HG02798 (cell line): ENCODE results near the gene ZBTB16.

ENCODE experiments used
- ATAC-seq: cut with Tn5 transposase; IDR thresholded peaks from one replicate; pipeline ENCODE4 v1.9.1; 2021; ENCODE audit warnings: mild to moderate bottlenecking; ENCODE audit not compliant: unreplicated experiment, poor library complexity

Gene ZBTB16

DNA sequence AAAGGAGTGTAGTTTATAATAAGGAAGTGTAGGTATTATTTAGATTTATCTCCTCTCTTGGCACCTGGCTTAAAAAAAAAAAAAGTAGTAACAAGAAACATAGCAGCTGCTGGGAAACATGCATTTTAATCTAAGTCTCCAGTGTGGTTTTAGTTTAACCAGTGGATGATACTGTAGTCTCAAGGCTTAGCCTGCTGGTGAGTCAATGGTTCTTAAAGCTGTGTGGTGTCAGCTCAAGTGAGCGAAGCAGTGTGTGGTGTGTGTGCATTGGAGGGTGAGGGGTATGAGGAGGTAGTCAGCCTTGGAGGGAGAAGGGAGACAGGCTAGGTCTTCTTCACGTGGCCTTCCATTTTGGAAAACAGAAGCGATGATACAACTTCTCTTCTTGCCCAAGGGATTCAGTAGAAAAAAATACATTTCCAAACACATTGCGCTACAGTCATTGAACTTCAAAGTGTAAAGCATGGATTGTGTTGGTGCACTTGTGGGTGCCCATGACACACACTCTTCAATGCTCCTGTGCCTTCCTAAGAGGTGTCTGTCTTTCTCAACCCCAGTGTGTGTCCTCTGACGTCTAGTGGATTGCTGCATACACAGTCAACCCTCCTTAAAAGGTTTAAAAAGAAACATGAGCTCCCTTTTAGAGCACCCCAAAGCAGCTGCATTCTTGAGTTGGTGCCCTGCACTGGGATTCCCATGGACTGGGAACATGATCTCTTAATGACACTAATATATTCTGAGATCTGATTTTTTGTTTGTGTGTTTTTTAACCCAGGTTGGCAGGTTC, 40.1 kb downstream of the ZBTB16 start:
- ATAC-seq: no peak

DNA sequence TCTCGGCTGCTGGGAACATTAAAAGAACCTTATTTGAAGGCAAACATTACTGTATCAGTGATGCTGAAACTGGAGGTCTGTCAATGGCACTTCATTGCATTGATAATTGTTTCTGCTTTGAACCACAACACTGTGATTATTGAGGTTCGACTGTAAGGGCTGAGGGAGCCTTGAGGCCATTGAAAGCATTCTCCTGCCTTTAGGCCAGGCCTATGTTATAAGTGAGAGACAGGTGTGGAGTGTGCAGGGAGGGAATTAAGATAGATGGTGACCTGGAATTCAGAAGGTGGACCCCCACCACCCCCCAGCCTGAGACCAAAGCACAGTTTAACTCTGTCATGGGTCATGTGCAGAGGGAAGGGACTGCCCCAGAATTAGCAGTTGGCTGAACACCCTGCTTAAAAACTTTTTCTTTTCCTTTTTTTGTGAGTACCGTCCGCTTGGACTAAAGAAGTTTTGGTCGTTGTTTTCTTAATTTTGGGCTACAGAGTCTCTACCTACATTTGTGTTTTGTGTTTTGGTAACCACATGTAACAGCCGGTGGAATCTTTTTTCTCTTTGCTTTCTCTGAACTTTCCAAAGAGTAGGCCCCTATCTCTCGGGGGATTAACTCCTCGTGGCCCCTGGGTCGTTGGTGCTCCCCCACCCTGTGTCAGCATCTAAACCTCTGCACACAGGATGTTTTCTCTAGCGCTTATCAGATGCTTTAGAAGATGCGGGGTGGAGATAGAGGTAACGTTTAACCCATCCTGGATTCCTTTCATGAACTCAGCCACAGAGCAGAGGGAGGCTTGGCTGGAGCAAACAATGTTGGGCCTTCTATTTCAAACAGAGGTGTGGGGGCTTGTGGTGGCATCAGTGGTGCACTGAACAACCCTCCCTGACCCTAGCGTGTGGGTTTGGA, 43.7 kb downstream of the ZBTB16 start:
- ATAC-seq: no peak

DNA sequence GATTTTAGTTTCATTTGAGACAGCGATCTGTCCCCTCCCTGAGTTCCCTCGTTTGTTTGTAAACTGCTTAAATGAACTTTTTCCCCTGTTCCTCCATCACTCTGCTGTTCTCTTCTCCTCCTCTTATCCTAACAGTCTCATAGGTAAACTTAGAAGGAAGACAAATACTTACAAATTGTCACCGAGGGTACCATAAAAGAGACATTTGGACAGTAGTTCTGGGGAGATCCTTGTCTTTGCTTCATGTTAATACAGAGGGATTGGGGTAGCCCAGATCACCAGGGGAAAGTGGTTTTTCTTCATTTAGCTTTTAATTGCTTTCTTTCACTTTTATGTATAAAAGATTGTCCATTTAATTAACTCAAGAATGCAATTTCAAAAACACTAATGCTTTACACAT, 46.1 kb downstream of the ZBTB16 start:
- no peak for ATAC-seq

DNA sequence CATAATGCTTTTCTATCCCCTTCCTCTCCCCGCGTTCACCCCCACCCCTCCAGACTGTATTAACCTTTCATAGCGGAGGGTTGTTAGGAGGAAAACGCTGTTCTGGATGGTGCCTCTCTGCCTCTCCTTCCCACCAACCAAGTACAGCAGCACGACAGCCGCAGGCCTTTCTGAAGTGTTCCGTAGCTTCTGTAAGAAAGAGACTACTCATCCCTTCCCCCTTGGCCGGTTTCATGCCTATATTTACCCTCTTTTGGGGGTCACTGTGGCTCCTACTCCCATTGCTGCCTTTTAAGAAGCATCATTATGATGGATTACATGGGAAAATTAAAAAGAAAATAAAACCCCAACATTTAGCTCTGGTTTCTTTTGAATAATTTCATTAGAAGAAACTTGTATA, 46.5 kb downstream of the ZBTB16 start:
- ATAC-seq: no peak

DNA sequence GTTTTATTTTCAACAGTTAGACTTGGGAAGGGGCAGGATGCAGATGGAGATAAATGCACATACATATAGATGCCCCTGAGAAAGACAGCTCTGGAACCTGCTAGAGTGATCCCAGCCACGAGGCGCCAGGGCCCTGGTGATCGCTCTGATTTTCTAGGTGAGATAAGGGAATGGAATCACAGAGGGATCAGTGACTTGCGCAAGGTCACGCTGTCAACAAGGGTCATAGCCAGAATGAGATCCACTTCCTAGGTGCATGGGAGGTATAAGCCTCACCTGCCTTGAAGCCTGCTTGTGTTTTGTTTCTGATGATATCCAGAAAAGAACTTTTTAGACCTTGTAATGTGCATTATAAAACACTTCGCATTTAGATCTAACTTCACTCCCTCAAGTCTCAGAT, 47.5 kb downstream of the ZBTB16 start:
- ATAC-seq: no peak

DNA sequence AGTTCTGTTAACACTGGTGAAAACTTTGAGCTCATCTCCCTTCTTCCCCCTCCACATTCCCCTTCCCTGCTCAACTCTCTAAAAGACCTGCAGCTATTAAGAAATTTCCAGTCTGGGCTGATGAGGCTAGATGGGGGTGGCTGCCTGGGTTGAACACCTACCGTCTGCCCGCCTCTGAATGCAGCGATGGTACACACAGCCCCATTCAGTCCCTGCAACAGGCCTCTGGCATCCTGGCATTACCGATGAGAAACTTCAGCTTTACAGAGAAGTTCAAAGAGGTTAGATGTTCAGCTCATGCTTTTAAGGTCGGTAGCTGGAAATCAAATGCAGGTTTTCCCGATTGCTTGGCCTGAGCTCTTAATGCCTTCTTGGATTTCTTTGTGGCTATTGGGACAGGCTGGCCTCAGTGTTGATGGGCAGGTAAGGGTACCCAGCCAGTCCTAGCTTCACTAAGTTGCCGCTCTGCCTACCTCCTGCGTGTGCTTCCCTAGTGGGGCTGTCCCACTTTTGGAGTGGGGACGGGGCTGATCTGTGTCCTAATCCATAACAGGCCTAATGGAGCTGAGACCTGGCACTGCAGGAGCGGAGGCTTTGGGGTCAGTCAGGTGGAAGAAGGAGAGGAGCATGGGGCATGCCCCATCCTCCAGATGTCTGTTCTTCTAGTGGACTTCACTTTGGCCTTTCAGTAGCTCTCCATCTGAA, 49.1 kb downstream of the ZBTB16 start:
- ATAC-seq: no peak

DNA sequence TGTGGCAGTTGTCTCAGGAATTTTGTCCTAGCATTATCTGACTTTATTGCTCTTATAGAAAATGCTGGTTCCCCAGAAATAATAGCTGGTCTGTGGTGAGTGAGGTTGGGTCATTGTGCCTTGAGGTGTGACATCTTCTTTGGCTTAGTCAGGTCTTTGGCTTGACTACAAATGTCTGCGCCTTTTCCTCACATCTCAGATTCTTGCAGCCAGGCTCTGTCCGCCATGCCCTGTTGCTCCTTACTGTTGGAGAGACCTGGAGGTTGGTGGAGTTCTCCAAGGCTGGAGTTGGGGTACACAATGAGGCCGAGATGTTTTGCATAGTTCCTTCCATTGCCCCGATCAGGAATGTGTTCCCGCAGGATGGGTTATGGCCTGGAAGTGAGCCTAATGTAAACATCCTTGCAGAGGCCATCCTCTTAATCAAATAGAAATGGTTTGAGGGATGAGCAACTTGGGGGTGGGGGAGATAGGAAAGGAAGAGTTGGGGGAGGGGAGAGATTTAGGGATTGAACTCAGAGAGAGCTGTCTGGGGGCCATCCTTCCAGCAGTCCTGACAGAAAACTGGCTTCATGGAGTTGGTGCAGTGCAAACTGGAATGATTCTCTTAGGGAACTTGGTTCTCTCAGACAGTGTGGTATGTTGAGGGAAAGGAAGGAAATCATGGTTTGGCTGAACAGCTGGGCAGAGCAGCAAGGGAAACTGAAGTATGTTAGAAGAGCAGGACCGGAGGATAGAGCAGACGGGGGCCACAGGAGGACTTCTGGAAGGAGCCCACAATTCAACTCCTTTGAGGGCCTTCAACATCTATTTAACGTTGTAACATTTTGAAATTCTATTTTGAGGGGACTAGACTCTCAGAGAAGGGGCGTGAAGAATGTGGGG, 49.9 kb downstream of the ZBTB16 start:
- ATAC-seq: no peak

DNA sequence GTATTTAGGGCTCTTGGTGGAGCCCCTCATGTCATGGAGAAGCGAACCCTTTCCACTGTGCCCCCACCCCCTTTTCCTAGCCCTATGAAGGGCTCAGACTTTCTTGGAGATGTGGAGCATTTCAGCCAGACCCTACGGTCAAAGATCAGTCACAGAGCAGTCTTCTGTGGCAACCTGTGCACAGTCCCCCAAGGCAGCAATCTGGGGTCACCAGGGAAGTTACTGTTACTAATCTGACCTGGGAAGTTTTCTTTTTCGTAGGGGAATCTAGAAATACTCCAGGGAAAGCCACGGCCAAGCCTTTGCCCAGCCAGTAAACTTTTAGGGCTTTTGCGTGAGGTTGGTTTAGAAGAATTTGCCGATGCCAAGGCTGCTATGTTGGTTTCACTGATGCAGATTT, 50.6 kb downstream of the ZBTB16 start:
- ATAC-seq: no peak

DNA sequence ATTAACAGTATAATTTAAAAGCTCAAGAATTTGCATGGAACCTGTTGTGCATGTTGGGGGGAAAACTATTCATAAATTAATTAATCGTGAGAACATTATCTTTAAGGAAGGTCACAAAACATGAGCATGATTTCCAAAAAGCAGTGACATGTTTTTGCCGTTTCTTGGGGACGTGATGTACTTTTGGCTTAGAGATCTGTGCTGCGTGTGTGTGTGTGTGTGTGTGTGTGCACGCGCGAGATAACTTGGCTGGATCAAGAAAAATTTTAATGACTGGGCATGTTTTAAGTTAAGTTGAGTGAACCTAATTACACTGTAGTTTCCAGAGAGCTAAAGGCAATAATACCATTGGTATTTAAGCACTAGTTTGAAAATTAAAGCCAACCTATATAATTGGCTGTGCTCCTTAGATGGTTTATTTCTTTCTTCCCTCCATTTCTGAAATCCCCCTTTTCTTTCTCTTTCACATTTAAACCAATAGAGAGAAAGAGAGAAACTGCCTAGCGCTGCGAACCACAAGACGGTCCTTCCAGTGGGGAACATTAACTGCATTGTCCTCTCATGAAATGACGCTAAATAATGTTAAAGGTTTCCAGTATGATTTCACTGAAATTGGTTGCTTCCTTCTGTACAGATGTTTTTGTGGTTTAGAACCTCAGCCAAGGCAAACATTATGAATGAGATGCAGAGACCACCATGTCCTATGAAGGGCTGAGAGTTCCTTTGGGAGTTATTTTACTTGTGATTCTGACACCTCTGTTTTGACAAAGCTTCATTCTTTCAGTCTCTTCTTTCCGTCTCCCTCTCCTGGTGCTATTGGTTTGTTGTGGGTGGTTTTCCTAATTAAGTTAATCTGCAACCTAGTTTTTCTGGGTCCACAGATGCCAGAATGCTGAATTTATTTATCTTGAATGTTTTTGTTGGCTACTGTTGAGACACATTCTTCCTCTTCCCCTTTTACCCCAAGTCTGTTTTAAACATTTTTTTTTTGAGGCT, 51.7 kb downstream of the ZBTB16 start:
- ATAC-seq: no peak

DNA sequence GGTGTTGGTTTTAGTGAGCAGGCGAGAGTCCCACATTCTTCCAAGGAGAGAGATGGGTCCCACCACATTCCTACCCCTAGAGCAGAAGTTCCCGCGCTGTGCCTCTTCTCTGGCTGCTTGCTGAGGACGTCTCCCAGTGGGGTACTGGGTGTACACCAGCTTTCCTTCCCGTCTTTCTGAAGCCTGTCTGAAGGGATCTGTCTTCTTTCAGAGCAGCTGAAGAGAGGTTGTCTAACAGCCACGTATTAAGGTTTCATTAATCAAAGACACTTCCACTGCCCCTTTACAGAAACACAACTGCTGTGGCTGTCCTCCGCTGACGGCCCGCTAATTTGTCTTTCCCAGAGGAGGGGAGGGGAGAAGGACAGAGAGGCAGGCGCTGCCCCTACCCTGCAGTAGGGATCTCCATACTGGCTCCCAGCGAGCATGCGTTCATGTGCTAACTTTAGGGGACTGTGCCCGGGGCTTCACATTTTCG, 56.0 kb downstream of the ZBTB16 start:
- ATAC-seq: no peak

DNA sequence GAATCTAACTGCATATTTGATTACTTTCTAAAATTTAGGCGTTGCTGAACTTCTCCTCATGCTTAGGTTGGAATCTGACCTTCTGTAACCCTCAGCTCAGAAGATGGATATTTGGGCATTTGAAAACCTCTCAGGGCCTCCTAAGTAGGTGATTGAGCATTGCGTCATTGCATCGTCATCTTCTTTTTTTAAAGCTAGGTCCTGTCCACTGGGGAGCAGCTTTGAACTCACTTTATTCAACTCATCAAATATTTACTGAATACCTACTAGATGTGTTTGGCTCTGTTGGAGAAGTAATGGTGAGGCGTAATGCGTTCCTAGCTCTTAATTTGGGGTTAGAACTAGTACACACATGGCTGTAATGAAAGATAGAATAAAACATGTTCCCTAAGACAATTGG, 56.8 kb downstream of the ZBTB16 start:
- no peak for ATAC-seq

DNA sequence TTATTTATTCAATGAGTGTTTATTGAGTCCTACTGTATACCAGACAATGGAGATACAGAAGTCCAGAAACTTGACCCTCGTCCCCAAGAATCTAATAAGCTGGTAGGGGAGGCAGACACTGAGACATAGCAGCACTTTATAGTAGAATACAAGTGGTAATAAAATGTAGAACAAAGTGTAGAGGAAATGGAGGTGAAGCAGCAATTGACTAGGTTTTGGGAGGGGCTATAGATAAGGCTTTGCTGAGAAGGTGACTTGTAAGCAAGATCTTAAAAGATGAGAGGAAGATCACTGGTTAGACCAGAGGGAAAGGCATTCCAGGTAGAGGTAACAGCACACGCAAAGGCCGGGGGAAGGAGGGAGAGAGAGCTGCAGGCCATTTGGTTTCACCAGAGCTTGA, 57.3 kb downstream of the ZBTB16 start:
- no peak for ATAC-seq

DNA sequence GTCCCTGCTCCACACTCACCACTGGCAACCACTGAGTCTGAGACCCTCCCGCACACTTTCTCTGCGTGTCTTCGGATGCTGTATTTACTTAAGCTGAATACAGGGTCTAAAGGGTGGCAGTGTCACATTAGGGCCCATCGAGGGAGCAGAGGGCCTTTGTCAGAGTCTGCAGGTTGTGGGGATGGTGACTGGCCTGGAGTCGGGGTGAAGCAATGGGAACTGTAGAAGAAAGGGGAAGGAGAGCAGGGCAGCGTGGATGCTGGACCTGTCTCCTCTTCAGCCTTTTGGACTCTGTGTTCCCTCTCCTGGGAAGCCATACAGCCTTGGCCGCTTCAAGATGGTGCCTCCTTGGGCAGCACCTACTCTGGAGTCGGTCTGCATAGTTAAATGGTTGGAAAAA, 61.1 kb downstream of the ZBTB16 start:
- no peak for ATAC-seq

DNA sequence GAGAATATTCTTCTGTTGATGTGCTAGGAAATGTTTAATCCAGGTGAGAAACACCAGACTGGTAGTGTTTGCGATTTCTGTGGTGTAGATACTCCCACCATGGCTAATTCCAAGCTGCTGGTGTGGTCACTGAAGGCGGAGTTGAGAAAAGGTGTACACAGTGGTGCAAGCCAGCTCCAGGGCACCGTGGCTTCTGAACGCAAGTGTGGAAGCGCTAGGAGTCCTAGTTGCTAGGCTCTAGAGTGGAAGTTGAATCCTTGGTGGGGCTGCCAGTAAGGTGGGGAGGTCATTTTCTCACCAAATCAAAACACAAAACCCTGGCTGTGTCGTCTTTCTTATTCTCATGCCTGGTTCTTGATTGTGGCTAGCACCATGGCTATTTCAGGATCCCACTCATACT, 61.6 kb downstream of the ZBTB16 start:
- ATAC-seq: no peak

DNA sequence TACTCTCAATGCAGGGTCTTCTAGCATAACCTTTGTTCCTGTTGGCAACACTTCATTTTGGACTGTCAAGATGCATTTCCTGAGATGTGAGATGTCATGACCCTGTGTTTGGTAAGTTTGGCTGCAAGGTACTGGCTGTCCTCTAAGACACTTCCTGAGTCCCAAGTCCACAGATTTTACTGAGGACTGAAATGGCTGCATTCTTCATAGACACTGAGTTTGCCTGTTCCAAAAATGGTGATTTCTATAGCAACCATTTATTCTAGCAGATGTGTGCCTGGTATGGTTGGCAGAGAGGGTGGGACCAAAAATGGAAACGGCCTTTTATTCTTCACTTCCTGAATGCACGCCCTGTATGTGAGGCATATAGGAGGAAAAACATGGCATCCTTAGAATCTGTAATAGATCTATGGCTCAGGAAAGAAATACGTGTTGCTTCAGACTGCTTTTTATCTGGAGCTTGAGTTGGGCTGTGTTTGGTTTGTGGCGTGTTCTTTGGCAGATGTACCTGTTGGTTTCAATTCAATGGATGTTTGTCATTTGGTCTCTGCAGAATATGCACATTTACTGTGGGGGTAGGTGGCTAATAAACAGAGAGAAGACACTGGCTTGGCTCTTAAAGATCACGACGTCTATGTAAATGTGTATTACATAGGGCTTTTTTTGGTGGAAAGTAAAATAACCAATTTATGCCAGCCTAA, 62.4 kb downstream of the ZBTB16 start:
- no peak for ATAC-seq

DNA sequence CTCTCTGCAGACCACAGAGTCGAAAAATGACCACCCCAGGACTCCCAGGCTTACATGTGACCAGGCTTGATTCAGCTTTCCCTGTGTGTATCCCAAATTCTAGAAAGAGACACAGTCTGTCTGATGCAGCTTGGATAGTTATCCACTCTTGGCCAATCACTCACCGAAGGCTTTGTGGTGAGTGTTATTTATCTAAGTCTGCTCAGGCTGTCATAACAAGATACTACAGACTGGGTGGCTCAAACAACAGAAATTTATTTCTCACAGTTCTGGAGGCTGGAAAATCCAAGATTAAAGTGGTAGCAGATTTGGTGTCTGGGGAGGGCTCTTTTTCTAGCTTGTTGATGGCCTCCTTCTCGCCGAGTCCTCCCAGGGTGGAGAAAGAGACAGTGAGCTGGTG, 63.2 kb downstream of the ZBTB16 start:
- ATAC-seq: no peak

DNA sequence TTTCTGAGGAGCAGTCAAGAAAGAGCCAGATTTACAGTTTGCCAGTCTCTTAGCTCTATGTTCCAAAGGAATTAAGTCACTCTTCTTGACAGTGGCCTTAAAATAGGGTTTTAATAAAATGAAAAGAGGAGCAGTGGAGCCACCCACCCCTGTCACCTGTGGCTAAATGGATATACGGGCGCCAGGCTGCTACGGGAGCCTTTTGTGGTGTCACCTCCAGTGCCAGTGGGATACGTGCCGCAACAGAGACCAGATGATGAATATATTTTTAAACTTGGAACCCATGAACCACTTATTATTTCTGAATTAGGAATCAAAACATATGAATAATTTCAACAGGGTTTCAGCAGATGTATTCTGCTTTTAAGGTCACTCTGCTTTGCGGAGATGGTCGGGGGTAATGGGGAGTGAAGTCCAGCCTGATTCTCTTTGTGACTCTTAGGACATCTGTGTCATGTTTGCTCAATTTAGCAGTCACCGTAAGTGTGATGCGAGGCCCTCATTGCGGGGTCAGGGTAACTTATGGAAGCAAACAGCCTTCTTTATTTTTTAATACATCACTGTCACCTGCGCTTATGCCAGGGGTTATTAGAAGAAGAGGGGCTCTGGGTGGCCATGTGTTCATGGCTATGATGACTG, 64.3 kb downstream of the ZBTB16 start:
- ATAC-seq: no peak
